Breast epithelium (tissue), 3 donors: ENCODE measurements around the gene PISD.
"Not testable (repeated sequence)": the region's sequence is repeated elsewhere in the genome, so short reads cannot be mapped to it uniquely, and the experiment has no call there.

ENCODE experiments used
- CTCF ChIP-seq, 3 donors: fragments of 450-650 bp; IDR thresholded peaks; one replicate each; pipeline ENCODE4 v1.5.1; 2016 to 2017; ENCODE audit warnings: antibody characterized with exemption in 3 of 3, mild to moderate bottlenecking in 3 of 3, moderate library complexity in 3 of 3
- POLR2A ChIP-seq: fragments of 450-650 bp; IDR thresholded peaks from one replicate; pipeline ENCODE4 v1.6.1; 2016; ENCODE audit warnings: antibody characterized with exemption, mild to moderate bottlenecking, moderate library complexity
- POLR2AphosphoS5 ChIP-seq, 3 donors: sonication (generic); formaldehyde crosslinking; IDR thresholded peaks; one replicate each; pipeline ENCODE4 v1.6.1; 2017; ENCODE audit warnings: antibody characterized with exemption in 3 of 3

GRCh38 chr22:31694046-31694445 lies 32.0 kb upstream of the PISD start:
- not testable (repeated sequence) for TF ChIP-seq CTCF (IDR thresholded peaks at IDR 0.05); POLR2A; POLR2AphosphoS5 (IDR thresholded peaks at IDR 0.05)
